ENCODE data around the gene CRADD. TPM values are rescaled to one million over a fixed set of nuclear protein-coding genes. Genes with fewer than 3 reads are reported as not detected.
A peak's percentile ranks its signal among the peaks of the same experiment; 100 is the strongest.

The CRADD gene
- total RNA-seq (2022) (9.3 and 10.1 TPM in 2 replicates), Bru-seq, nascent RNA (percentile 56 among the genes with signal in this experiment), BruChase-seq, experiment 1, labeled RNA remaining after a 6-hour chase (percentile 68 among the genes with signal in this experiment), BruChase-seq, experiment 2, labeled RNA remaining after a 2-hour chase (percentile 68 among the genes with signal in this experiment)
- long read RNA-seq, transcript CRADD-201 (3 exons, 1,169 nt) = major isoform, 19 of 19 reads
- long read RNA-seq, partial matches to known transcripts = 0 of 19 reads
- long read RNA-seq, other reads (novel, unspliced or antisense) = 0 of 19 reads

DNA sequence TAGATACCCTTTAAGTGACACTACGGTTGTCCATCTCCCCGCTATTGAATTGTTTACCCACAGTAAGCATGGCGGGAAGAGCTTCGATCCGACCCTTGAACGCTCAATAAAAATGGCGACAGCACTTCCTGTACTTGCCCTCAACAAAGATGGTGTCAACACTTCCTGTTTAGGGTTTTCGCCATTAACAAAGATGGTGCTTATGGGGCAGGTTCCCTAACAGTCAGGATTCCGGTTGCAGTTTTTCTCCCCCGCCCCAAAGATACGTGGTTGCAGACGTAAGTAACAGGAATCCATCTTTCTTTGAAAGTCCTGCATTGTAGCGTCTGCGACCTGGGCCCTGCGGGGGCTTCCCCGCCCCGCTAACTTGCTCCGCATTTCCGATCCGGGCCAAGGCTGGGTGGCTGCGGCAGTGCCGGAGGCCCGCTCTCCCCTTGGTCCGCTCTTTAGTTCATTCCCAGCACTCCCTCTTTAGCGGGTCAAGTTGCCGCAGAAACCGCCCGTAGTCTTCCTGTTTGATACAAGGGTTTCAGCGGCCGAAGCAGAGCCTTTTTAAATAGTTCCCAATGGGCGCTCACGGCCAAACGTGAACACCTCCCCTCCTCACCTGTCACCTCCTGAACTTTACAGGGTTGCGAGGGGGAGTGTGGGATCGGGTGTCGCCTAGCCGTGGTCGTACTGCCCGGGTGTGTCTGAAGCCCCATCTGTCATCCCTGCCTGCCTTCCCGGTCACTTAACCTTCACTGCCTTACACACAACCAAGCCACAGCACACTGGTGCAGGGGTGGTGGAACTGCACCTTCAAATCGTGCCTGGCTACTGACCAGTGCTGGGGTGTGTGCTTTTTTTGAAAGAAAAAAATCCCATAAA is at the start of gene CRADD:
CRADD (plus strand) TSS at position 181 of the 870 bp plus-strand sequence.
- CTCF ChIA-PET = interaction anchor here (0.6 to 2.2 kb wide), 3 partner anchors 11 to 729 kb away, joined by 4 to 6 read pairs (median 5); no protein-coding TSS in a partner anchor
- Mint-ChIP-seq H3K36me3 (ENCODE audit: insufficient read depth, unreplicated experiment) (peaks cover 16% of the 10 kb centered on the region), H3K9me3 (ENCODE audit: low read depth, unreplicated experiment) (no peaks in the 10 kb centered on the region), H3K4me1 (ENCODE audit: low read depth, unreplicated experiment) (no peaks in the 10 kb centered on the region), H3K27me3 (ENCODE audit: unreplicated experiment) (no peaks in the 10 kb centered on the region), H3K4me3 (ENCODE audit: low read depth, unreplicated experiment) (peak within 1 kb of the TSS; percentile 99), H3K27ac (ENCODE audit: unreplicated experiment) (peak within 1 kb of the TSS; percentile 99)
- BruUV-seq (replicated peaks) = TSS peak; percentile 93
- TF ChIP-seq, protein P1, sequence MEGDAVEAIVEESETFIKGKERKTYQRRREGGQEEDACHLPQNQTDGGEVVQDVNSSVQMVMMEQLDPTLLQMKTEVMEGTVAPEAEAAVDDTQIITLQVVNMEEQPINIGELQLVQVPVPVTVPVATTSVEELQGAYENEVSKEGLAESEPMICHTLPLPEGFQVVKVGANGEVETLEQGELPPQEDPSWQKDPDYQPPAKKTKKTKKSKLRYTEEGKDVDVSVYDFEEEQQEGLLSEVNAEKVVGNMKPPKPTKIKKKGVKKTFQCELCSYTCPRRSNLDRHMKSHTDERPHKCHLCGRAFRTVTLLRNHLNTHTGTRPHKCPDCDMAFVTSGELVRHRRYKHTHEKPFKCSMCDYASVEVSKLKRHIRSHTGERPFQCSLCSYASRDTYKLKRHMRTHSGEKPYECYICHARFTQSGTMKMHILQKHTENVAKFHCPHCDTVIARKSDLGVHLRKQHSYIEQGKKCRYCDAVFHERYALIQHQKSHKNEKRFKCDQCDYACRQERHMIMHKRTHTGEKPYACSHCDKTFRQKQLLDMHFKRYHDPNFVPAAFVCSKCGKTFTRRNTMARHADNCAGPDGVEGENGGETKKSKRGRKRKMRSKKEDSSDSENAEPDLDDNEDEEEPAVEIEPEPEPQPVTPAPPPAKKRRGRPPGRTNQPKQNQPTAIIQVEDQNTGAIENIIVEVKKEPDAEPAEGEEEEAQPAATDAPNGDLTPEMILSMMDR (IDR thresholded peaks at IDR 0.05; ENCODE audit: unreplicated experiment) = no peak
- intact Hi-C loops (cut with micrococcal nuclease; ENCODE audit: unreplicated experiment) = loop anchor here (1.0 to 5.0 kb wide), 3 partner anchors 90 to 110 kb away; no protein-coding TSS in a partner anchor
- peak; percentile 80 for DNase-seq

GRCh38 chr12:93632383-93632782 is 44.8 kb upstream of the CRADD start:
- H3K9me3 Mint-ChIP-seq (ENCODE audit: low read depth, unreplicated experiment) = peaks cover 11% of the 10 kb centered on the region

DNA sequence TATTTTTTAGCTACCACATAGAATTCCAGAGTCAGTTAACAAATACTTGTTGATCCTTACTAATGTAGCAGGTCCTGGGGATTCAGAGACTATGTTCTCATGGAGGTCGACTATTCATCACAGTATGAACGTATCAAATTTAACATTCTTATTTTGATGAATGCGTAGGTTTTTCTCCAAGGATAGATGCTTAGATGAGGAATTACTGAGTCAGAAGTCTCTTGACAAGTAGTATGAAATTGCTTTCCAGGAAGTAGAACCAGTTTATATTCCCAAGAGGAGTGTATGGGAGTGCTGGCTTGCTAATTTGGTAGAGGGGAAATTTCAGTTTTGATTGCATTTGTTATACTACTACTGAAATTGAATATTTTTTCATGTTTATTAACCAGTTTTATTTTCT is 42.8 kb upstream of the CRADD start:
- TF ChIP-seq, protein P1 (IDR thresholded peaks at IDR 0.05; ENCODE audit: unreplicated experiment) = no peak
- CTCF ChIA-PET = interaction anchor here (0.7 kb wide), 1 partner anchor 70 kb away, joined by 3 read pairs; no protein-coding TSS in a partner anchor
- intact Hi-C loops (cut with micrococcal nuclease; ENCODE audit: unreplicated experiment) = no loop called here

More at GRCh38 chr12:93632383-93632782, 44.8 kb upstream of the CRADD start:
- intact Hi-C loops (cut with micrococcal nuclease; ENCODE audit: unreplicated experiment) = no loop called here
- DNase-seq = no peak
- Mint-ChIP-seq H3K4me1 (ENCODE audit: low read depth, unreplicated experiment) (no peaks in the 10 kb centered on the region), H3K4me3 (ENCODE audit: low read depth, unreplicated experiment) (no peak overlapping the region), H3K27ac (ENCODE audit: unreplicated experiment) (no peak overlapping the region), H3K27me3 (ENCODE audit: unreplicated experiment) (peaks cover 9% of the 10 kb centered on the region), H3K36me3 (ENCODE audit: insufficient read depth, unreplicated experiment) (no peaks in the 10 kb centered on the region)
- no TSS peak for BruUV-seq (replicated peaks)
- CTCF ChIA-PET = no interaction called here
- TF ChIP-seq, protein P1 (IDR thresholded peaks at IDR 0.05; ENCODE audit: unreplicated experiment) = no peak

DNA sequence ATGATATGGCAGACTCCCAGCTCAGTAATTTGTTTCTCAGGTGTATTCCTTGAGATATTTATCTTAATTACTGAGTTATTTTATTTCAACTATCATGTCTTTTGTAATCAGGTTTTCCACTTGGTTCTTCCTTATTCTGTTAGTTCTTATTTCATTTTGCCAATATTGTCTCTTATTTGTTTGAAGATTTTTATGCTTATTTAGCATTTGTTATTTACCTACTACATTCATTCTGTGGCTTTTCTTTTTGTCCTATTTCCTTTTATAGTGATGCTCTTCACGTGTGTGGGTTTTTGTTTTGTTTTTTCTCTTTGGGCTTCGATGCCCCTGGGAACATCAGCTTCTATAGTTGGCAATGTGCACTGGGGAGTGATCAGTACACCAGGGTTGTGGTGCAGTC is 40.5 kb upstream of the CRADD start:
- H3K27ac Mint-ChIP-seq (ENCODE audit: unreplicated experiment) = no peak overlapping the region
- CTCF ChIA-PET = no interaction called here
- DNase-seq = no peak
- no peaks in the 10 kb centered on the region for H3K36me3 Mint-ChIP-seq (ENCODE audit: insufficient read depth, unreplicated experiment)
- no TSS peak for BruUV-seq (replicated peaks)
- intact Hi-C loops (cut with micrococcal nuclease; ENCODE audit: unreplicated experiment) = no loop called here
- no peaks in the 10 kb centered on the region for H3K4me1 Mint-ChIP-seq (ENCODE audit: low read depth, unreplicated experiment)
- TF ChIP-seq, protein P1 (IDR thresholded peaks at IDR 0.05; ENCODE audit: unreplicated experiment) = no peak
- H3K27me3 Mint-ChIP-seq (ENCODE audit: unreplicated experiment) = peaks cover 33% of the 10 kb centered on the region
- no peak overlapping the region for H3K4me3 Mint-ChIP-seq (ENCODE audit: low read depth, unreplicated experiment)
- peaks cover 6% of the 10 kb centered on the region for H3K9me3 Mint-ChIP-seq (ENCODE audit: low read depth, unreplicated experiment)

More for the DNA sequence above, 42.8 kb upstream of the CRADD start:
- no peak overlapping the region for H3K4me3 Mint-ChIP-seq (ENCODE audit: low read depth, unreplicated experiment)
- H3K27me3 Mint-ChIP-seq (ENCODE audit: unreplicated experiment) = peaks cover 30% of the 10 kb centered on the region
- DNase-seq = no peak
- no TSS peak for BruUV-seq (replicated peaks)
- no peak overlapping the region for H3K27ac Mint-ChIP-seq (ENCODE audit: unreplicated experiment)
- H3K4me1 Mint-ChIP-seq (ENCODE audit: low read depth, unreplicated experiment) = no peaks in the 10 kb centered on the region
- no peaks in the 10 kb centered on the region for H3K36me3 Mint-ChIP-seq (ENCODE audit: insufficient read depth, unreplicated experiment)
- peaks cover 7% of the 10 kb centered on the region for H3K9me3 Mint-ChIP-seq (ENCODE audit: low read depth, unreplicated experiment)
